Keratinocyte (primary cell): Measurements from ENCODE around the gene NUAK2.

Experiments used
- EZH2 ChIP-seq: IDR thresholded peaks from one replicate; pipeline ENCODE4 v1.6.1; 2012; ENCODE audit warnings: inconsistent platforms, mild to moderate bottlenecking, low read length, moderate library complexity
- TF ChIP-seq, protein P1 (sequence below), 3 experiments: IDR thresholded peaks in 1 of 3; conservative IDR thresholded peaks in 1 of 3; optimal IDR thresholded peaks in 1 of 3; 2 replicates in 2 of 3; 3 replicates in 1 of 3; pipeline versions ENCODE3 to v1.5.1; 2011; ENCODE audit warnings: low read length in 3 of 3, mild to moderate bottlenecking in 3 of 3, moderate library complexity in 2 of 3, control low read depth in 1 of 3, inconsistent platforms in 1 of 3; ENCODE audit not compliant: insufficient read depth in 2 of 3; ENCODE audit errors: extremely low read depth in 1 of 3

DNA sequence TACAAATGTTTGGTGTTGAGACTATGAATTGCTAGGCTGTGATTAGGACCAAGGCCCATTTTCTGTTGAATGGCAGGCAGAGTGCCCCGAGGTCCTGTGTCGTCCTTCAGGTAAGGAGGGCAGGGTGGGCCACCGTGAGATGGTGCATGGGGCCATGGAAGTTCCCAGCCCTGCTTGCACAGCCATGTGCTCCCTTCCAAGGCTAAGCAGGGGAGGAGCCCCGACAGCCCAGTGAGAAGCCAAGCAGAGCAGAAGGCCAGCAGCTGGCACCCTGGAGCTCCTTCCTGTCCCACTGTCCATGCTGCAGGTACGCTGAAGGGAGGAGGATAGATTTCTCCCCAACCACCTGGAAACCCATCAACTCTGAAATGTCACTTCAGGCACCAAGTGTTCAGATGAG is 8.2 kb upstream of the NUAK2 start:
- TF ChIP-seq, protein P1, sequence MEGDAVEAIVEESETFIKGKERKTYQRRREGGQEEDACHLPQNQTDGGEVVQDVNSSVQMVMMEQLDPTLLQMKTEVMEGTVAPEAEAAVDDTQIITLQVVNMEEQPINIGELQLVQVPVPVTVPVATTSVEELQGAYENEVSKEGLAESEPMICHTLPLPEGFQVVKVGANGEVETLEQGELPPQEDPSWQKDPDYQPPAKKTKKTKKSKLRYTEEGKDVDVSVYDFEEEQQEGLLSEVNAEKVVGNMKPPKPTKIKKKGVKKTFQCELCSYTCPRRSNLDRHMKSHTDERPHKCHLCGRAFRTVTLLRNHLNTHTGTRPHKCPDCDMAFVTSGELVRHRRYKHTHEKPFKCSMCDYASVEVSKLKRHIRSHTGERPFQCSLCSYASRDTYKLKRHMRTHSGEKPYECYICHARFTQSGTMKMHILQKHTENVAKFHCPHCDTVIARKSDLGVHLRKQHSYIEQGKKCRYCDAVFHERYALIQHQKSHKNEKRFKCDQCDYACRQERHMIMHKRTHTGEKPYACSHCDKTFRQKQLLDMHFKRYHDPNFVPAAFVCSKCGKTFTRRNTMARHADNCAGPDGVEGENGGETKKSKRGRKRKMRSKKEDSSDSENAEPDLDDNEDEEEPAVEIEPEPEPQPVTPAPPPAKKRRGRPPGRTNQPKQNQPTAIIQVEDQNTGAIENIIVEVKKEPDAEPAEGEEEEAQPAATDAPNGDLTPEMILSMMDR (optimal IDR thresholded peaks at IDR 0.05 in 1 of 3, IDR thresholded peaks at IDR 0.05 in 1 of 3, conservative IDR thresholded peaks at IDR 0.05 in 1 of 3; ENCODE audit: extremely low read depth in 1 of 3, insufficient read depth in 2 of 3, low read length in 3 of 3) = no peak
- no peak for TF ChIP-seq EZH2
